ENCODE measurements around the gene SLC16A13. TPM values are rescaled to one million over a fixed set of nuclear protein-coding genes. Genes with fewer than 3 reads are reported as not detected.
"Not testable (repeated sequence)": the region's sequence is repeated elsewhere in the genome, so short reads cannot be mapped to it uniquely, and the experiment has no call there.

SLC16A13 gene
- total RNA-seq, 1 experiment from 2014 or later, result not detected

GRCh38 chr17:7079581-7080455, 44.0 kb downstream of the SLC16A13 start, which contains the start of gene CLEC10A:
Gene CLEC10A (minus strand): TSS chr17:7080251. CDS start chr17:7078812, 1,439 bp downstream.
- Histone ChIP-seq H3K27me3 (replicated peaks) (peaks cover 7% of the 10 kb centered on the region; the same call in 1 of the 2 replicates), H3K36me3 (no peaks in the 10 kb centered on the region), H3K9me3 (replicated peaks) (no peaks in the 10 kb centered on the region), H3K27ac (no peak within 1 kb of the TSS), H3K4me3 (no peak within 1 kb of the TSS), H3K4me1 (replicated peaks) (no peaks in the 10 kb centered on the region)
- DNase-seq (ENCODE audit: low read depth in 1 of 2, low spot score in 2 of 2), result no peak

DNA sequence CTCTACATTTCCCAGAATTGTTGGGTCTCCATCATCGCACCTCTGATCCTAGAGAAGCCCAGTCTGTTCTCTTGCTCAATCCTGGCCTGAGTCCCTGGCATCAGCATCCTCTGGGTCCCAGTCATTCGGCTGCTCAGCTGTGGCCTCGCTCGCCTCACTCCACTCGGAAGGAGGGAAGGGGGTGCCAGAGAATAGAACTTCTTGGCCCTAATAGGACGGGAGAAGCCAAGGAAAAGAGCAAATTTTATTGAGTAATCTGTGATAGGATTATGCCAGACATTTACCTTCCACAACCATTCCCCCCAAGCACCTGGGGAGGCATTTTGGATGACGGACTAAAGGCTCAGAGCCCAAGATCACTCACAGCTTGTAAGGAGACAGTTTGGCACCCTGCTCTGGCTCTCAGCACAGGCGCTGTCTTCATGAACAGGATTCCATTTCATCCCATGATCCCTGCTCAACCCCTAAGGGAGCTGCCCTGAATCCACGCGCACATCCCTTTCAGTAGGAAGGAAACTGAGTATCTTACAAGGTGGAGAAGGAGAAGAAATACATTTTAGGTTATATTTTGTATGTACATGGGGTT, 44.7 kb downstream of the SLC16A13 start:
- DNase-seq (ENCODE audit: low read depth in 1 of 2, low spot score in 2 of 2), result no peak
- no peaks in the 10 kb centered on the region for H3K4me1 ChIP-seq (replicated peaks)
- H3K9me3 ChIP-seq (replicated peaks), result no peaks in the 10 kb centered on the region
- peaks cover 8% of the 10 kb centered on the region; the same call in 1 of the 2 replicates for H3K27me3 ChIP-seq (replicated peaks)
- H3K4me3 ChIP-seq, result no peak overlapping the region
- H3K36me3 ChIP-seq, result no peaks in the 10 kb centered on the region
- no peak overlapping the region for H3K27ac ChIP-seq

GRCh38 chr17:7081341-7082062, 45.7 kb downstream of the SLC16A13 start:
- Histone ChIP-seq H3K9me3 (replicated peaks) (no peaks in the 10 kb centered on the region), H3K27me3 (replicated peaks) (peaks cover 8% of the 10 kb centered on the region; the same call in 1 of the 2 replicates), H3K4me3 (no peak overlapping the region), H3K36me3 (no peaks in the 10 kb centered on the region), H3K4me1 (replicated peaks) (no peaks in the 10 kb centered on the region), H3K27ac (no peak overlapping the region)
- no peak for DNase-seq (ENCODE audit: low read depth in 1 of 2, low spot score in 2 of 2)

DNA sequence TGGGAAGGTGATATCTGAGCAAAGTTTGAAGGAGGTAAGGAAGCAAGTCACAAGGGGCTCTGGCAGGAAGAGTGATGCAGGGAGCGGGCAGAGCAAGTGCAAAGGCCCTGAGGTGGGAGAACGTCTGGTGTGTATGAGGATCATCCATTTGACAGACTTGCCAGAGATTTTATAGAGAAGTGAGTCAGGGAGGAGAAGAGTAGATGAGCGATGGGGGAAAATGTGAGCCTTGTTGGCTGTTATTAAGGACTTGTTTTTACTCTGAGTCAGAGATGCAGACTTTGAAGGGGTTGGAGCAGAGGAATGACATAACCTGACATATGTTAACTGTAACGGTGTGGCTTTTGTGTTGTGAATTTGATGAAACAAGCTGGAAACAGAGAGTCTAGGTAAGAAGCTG, 47.8 kb downstream of the SLC16A13 start:
- Histone ChIP-seq H3K27me3 (replicated peaks) (peaks cover 8% of the 10 kb centered on the region; the same call in 1 of the 2 replicates), H3K27ac (no peak overlapping the region), H3K4me3 (no peak overlapping the region), H3K36me3 (no peaks in the 10 kb centered on the region), H3K4me1 (replicated peaks) (no peaks in the 10 kb centered on the region), H3K9me3 (replicated peaks) (no peaks in the 10 kb centered on the region)
- no peak for DNase-seq (ENCODE audit: low read depth in 1 of 2, low spot score in 2 of 2)

- Histone ChIP-seq H3K9me3 (replicated peaks) (no peaks in the 10 kb centered on the region), H3K27me3 (replicated peaks) (peaks cover 8% of the 10 kb centered on the region; the same call in 1 of the 2 replicates), H3K36me3 (no peaks in the 10 kb centered on the region), H3K4me3 (no peak overlapping the region), H3K27ac (no peak overlapping the region), H3K4me1 (replicated peaks) (no peaks in the 10 kb centered on the region)
- DNase-seq (ENCODE audit: low read depth in 1 of 2, low spot score in 2 of 2), result no peak
These were observed 48.3 kb downstream of the SLC16A13 start for GRCh38 chr17:7084088-7084487.

DNA sequence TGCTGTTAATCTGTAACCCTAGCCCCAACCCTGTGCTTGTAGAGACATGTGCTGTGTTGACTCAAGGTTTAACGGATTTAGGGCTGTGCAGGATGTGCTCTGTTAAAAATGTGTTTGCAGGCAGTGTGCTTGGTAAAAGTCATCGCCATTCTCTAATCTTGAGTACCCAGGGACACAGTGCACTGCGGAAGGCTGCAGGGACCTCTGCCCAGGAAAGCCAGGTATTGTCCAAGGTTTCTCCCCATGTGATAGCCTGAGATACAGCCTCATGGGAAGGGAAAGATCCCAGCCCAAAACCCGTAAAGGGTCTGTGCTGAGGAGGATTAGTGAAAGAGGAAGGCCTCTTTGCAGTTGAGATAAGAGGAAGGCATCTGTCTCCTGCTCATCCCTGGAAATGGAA, 52.6 kb downstream of the SLC16A13 start:
- H3K27ac ChIP-seq; H3K4me3 ChIP-seq; DNase-seq (ENCODE audit: low read depth in 1 of 2, low spot score in 2 of 2): not testable (repeated sequence)

GRCh38 chr17:7089570-7089969, 53.8 kb downstream of the SLC16A13 start:
- H3K9me3 ChIP-seq (replicated peaks); H3K4me3 ChIP-seq; H3K4me1 ChIP-seq (replicated peaks); H3K36me3 ChIP-seq; H3K27ac ChIP-seq; DNase-seq (ENCODE audit: low read depth in 1 of 2, low spot score in 2 of 2); H3K27me3 ChIP-seq (replicated peaks): not testable (repeated sequence)

More for the DNA sequence above, 52.6 kb downstream of the SLC16A13 start:
- H3K36me3 ChIP-seq; H3K4me1 ChIP-seq (replicated peaks); H3K9me3 ChIP-seq (replicated peaks): not testable (repeated sequence)
- H3K27me3 ChIP-seq (replicated peaks), result peaks cover 12% of the 10 kb centered on the region

Other genes starting within 250 kb of the SLC16A13 start
- 0.03 TPM in 1 of 2 replicates, not detected in the other for gene TEKT1, start 204.3 kb upstream of the SLC16A13 start, total RNA-seq (2014; rRNA removed; shearing (Covaris generic))
- gene ALOX12, start 40.0 kb upstream of the SLC16A13 start, total RNA-seq (2014; rRNA removed; shearing (Covaris generic)), result not detected in 2 replicates
- gene RNASEK, start 23.4 kb upstream of the SLC16A13 start, total RNA-seq (2014; rRNA removed; shearing (Covaris generic)), result 104 and 146 TPM in 2 replicates
- gene BCL6B, start 13.0 kb upstream of the SLC16A13 start, total RNA-seq (2014; rRNA removed; shearing (Covaris generic)), result not detected in 2 replicates
- not detected in 2 replicates for gene SLC16A11, start 8.1 kb downstream of the SLC16A13 start, total RNA-seq (2014; rRNA removed; shearing (Covaris generic))
- gene CLEC10A, start 44.2 kb downstream of the SLC16A13 start, total RNA-seq (2014; rRNA removed; shearing (Covaris generic)), result not detected in 2 replicates
- not detected in 2 replicates for gene ASGR2, start 78.8 kb downstream of the SLC16A13 start, total RNA-seq (2014; rRNA removed; shearing (Covaris generic))
- 0.16 TPM in 1 of 2 replicates, not detected in the other for gene ASGR1, start 143.4 kb downstream of the SLC16A13 start, total RNA-seq (2014; rRNA removed; shearing (Covaris generic))
- gene DLG4, start 183.8 kb downstream of the SLC16A13 start, total RNA-seq (2014; rRNA removed; shearing (Covaris generic)), result 8.9 and 9.3 TPM in 2 replicates
- gene ACADVL, start 183.9 kb downstream of the SLC16A13 start, total RNA-seq (2014; rRNA removed; shearing (Covaris generic)), result 205 and 227 TPM in 2 replicates
- 30.6 and 45.3 TPM in 2 replicates for gene DVL2, start 198.5 kb downstream of the SLC16A13 start, total RNA-seq (2014; rRNA removed; shearing (Covaris generic))
- gene PHF23, start 203.4 kb downstream of the SLC16A13 start, total RNA-seq (2014; rRNA removed; shearing (Covaris generic)), result 27.5 and 30.3 TPM in 2 replicates
- 139 and 146 TPM in 2 replicates for gene GABARAP, start 206.4 kb downstream of the SLC16A13 start, total RNA-seq (2014; rRNA removed; shearing (Covaris generic))
- gene CTDNEP1, start 215.7 kb downstream of the SLC16A13 start, total RNA-seq (2014; rRNA removed; shearing (Covaris generic)), result 15.5 and 21.8 TPM in 2 replicates
- 37.2 and 52.4 TPM in 2 replicates for gene ELP5, start 216.2 kb downstream of the SLC16A13 start, total RNA-seq (2014; rRNA removed; shearing (Covaris generic))
- not detected in 2 replicates for gene CLDN7, start 226.5 kb downstream of the SLC16A13 start, total RNA-seq (2014; rRNA removed; shearing (Covaris generic))
- gene SLC2A4, start 245.7 kb downstream of the SLC16A13 start, total RNA-seq (2014; rRNA removed; shearing (Covaris generic)), result 0.32 TPM in 1 of 2 replicates, not detected in the other